Pulmonary artery endothelial cell (primary cell): ENCODE data around the gene PROKR1. TPM values are rescaled to one million over a fixed set of nuclear protein-coding genes. Genes with fewer than 3 reads are reported as not detected.
"Not testable (repeated sequence)": the region's sequence is repeated elsewhere in the genome, so short reads cannot be mapped to it uniquely, and the experiment has no call there.

ENCODE experiments used
- DNase-seq: peaks from one replicate; pipeline ENCODE4 v3.0.0-alpha.2; 2011; ENCODE audit warnings: low read depth, low spot score
- total RNA-seq: library from RNA; depleted of rRNA; stranded (reverse); fragments of >200 nt; gene quantifications from 2 replicates; pipeline ENCODE4 v1.2.3, GENCODE V29; 2014

Gene PROKR1
- total RNA-seq = not detected in 2 replicates

GRCh38 chr2:68643011-68643873 lies at the start of gene PROKR1:
Gene PROKR1, plus strand, starts transcription at chr2:68643579. Its CDS starts 2,243 bp downstream, at chr2:68645822.
- no peak for DNase-seq

DNA sequence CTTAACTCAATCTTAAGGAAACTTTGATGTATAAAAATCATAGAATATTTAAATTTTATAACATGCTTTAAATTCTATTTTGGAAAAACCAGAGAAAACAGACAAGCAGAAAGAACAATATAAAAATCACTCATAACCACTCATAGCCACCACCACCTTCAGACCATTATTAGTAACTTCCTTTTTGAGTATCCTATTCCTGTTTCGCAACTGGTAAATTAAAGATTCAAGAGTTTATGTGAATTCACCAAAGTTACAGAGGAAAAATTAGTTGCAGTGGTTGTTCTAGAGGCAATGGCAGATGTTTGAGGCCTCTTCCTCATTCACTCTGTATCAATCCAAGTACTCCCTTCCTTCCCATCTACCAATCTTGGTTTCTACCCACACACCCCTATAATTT lies 49.3 kb upstream of the PROKR1 start:
- no peak for DNase-seq

DNA sequence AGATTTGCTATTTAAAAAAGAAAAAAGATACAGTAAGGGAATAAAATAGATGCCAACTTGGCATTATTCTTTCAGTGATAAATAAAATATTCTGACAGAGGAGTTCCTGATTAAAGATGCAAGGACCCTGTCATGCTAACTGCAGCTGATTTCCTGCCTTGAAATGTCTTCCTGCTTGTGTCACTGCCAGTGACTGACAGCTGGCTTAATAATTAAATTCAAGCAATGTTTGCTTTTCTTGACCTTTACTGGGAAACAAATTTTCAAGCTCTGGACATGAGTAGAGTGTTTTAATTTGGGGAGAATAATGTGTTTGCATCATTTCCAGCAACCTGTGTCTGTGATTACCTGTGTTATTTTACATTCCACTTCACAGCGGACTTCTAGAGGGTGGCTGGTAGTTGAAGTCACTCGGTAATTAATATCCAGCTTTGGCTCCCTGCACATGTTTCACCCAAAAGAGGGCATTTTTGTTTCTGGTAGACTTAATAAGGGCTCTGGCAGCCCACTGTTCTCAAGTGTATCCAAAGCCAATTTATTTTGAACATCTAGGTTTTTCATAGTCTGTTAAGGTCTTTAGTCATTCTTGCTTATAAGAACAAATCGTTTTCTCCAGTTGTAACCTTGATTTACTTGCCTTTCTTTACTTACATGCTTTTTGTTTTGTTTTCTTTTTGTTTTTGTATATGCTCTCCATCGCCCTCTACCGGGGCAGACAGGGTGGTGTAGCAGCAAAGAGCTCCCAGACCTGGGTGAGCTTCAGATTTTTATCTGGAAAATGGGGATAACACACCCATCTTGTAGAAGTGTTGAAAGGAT lies 48.5 kb upstream of the PROKR1 start:
- peak; percentile 7 for DNase-seq

GRCh38 chr2:68595493-68595785 lies 47.9 kb upstream of the PROKR1 start:
- DNase-seq = not testable (repeated sequence)

DNA sequence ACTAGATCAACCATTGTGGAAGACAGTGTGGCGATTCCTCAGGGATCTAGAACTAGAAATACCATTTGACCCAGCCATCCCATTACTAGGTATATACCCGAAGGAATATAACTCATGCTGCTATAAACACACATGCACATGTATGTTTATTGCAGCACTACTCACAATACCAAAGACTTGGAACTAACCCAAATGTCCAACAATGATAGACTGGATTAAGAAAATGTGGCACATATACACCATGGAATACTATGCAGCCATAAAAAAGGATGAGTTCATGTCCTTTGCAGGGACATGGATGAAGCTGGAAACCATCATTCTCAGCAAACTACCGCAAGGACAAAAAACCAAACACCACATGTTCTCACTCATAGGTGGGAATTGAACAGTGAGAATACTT lies 42.9 kb upstream of the PROKR1 start:
- DNase-seq = not testable (repeated sequence)

GRCh38 chr2:68603059-68603458 lies 40.3 kb upstream of the PROKR1 start:
- DNase-seq = no peak

- no peak for DNase-seq
Observed at GRCh38 chr2:68604077-68604476, 39.3 kb upstream of the PROKR1 start.

GRCh38 chr2:68605939-68606338 lies 37.4 kb upstream of the PROKR1 start:
- DNase-seq = no peak

- DNase-seq = no peak
Observed at GRCh38 chr2:68606759-68607158, 36.6 kb upstream of the PROKR1 start.

GRCh38 chr2:68607837-68608236 lies 35.5 kb upstream of the PROKR1 start:
- DNase-seq = no peak

- DNase-seq = no peak
Observed at GRCh38 chr2:68612765-68613519, 30.4 kb upstream of the PROKR1 start.

GRCh38 chr2:68620772-68621171 lies 22.6 kb upstream of the PROKR1 start:
- no peak for DNase-seq

DNA sequence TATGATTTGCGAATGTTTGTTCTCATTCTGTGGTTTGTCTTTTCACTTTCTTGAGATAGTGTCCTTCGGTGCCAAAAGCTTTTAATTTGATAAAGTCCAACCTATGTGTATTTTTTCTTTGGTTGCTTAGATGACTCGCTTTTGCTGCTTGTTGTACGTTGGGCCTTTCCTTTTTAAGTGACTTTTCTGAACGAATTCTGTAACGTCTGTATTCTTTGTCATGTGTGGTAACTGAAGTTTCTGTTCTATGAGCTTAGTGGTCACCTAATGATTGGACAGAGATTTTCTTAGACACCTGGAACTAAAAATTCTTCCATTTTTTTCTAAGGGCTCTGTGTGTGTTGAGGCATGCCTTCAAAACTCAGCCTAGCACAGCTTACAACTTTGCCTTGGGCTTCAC lies 19.6 kb upstream of the PROKR1 start:
- DNase-seq = no peak

- no peak for DNase-seq
Observed at GRCh38 chr2:68627615-68628014, 15.8 kb upstream of the PROKR1 start.

DNA sequence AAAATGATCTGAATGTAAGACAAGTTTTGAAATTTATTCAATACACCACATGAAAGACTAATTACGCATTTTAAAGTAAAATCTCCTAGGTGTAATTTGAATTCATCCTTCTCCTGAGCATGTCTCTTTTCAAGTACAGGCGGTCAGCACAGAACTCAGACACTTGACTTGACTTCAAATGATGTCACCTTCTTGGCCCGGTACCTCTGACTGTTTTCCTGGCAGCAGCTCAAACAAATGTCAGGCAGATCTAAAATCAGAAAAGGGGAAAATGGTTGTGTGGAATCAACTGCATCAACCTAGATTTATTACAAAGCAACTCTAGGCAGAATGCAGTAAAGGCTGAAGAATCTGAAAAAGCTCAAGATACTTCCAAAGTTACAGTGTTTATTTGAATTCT lies 11.4 kb upstream of the PROKR1 start:
- no peak for DNase-seq

DNA sequence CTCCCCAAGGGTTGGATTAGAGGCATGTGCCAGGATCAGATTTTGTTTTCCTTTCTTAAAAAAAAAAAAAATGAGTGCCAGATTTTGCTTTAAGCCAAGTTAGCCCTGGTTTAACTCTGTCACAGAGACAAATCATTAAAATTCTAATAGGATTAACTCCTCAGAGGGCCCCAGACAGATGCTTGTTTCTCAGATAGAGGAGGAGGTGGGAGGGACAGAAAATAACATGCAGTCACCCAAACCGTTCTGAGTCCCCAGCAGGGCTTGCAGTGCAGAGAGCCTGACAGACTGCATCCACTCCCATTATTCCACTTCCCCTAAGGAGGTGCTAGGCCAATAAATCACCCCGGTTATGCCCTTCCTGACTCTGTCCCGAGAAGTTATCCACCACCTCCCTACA lies 6.3 kb upstream of the PROKR1 start:
- no peak for DNase-seq

DNA sequence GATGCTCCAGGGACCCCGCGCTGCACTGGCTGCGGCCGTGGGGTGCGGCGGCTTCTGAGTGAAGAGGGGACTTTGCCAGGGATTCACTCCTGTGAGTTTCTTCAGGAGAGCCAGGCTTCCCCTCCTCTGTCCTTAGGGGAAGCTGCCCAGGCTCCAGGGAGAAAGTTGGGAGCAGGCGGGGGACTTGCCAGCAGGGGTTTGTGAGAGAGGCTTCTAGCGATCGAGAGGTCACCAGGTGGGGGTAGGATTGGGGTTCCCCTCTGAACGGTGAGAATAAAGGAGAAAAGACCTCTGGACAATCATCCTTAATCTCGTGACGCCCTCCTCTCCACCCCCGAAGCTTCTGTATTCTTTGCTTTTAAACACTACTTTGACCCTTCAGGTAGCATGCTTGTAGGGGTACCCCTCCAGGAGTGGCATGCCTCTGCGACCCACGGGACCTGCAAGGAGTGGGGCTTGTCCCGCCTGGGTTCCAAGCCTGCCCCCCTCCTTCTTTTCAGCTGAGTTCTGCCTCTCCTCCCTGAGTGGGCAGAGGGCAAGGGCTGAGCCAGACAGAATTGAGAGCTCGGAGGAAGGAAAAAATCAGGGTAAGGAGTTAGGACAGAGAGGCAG lies 601 bp downstream of the PROKR1 start:
- DNase-seq = no peak

DNA sequence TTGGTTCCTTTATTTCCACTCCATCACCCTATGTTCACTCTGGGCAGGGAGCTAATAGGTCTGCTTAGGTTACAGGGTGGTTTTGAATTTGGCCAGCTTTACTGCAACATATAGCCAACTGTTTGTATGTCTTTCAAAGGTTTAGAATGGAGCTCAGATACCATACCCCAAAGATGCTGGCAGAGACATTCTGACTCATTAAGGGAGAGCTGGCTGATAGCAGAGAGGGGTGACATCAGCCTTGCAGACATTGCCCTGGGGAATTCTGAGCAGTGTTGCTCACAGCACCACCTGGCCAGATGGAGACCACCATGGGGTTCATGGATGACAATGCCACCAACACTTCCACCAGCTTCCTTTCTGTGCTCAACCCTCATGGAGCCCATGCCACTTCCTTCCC lies 2.1 kb downstream of the PROKR1 start:
- DNase-seq = no peak

GRCh38 chr2:68646303-68646702 lies 2.9 kb downstream of the PROKR1 start:
- no peak for DNase-seq

DNA sequence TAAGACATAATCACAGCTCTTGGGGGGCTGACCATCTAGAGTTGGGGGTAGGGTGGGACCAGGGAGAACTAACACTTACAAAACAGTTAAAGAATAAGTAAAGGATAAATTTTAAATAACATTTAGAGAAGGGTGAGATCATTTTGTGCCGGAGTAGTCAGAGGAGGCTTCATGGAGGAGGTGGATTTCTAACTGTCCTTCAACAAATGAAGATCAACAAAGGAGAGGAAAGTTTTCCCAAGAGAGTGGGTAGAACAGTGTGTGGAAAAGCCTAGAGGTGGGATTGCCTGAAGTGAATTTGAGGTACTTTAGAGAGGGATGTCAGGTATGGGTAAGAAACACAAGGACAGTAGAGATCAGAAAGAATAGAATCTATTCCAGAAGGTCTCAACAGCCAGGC lies 7.3 kb downstream of the PROKR1 start:
- DNase-seq = no peak

- no peak for DNase-seq
Observed at GRCh38 chr2:68653034-68653433, 9.7 kb downstream of the PROKR1 start.

- peak; percentile 75 for DNase-seq
Observed at GRCh38 chr2:68653538-68653982, 10.2 kb downstream of the PROKR1 start.
